GM21717 (cell line): ENCODE data around the gene KRT39.
"Not testable (repeated sequence)": the region's sequence is repeated elsewhere in the genome, so short reads cannot be mapped to it uniquely, and the experiment has no call there.

Experiments
- ATAC-seq: cut with Tn5 transposase; IDR thresholded peaks from one replicate; pipeline ENCODE4 v1.9.1; 2021; ENCODE audit warnings: mild to moderate bottlenecking, moderate library complexity; ENCODE audit not compliant: unreplicated experiment

The KRT39 gene

GRCh38 chr17:40944531-40944930 is 22.2 kb downstream of the KRT39 start:
- ATAC-seq: no peak

- no peak for ATAC-seq
These were observed 24.2 kb downstream of the KRT39 start for GRCh38 chr17:40942553-40942952.

- no peak for ATAC-seq
These were observed 26.5 kb downstream of the KRT39 start for GRCh38 chr17:40940266-40940665.

DNA sequence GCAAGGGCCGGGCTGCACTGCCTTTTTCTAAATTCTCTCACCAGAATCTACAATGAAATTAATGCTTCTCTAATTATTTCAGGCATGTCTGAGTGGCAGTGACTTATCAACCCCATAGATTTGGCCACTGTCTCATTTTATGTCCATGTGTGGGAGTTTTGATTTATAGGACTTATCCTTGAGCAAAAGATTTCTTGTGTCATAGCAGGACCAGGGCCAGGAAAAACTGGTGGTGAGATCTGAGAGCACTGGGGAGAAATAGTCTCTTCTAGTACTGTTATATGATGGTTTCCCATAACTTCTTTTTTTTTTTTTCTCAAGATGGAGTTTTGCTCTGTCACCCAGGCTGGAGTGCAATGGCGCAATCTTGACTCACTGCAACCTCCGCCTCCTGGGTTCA is 27.8 kb downstream of the KRT39 start:
- ATAC-seq: no peak

- ATAC-seq: no peak
These were observed 29.3 kb downstream of the KRT39 start, which contains the start of gene KRT23 for GRCh38 chr17:40937384-40937819. TSS of gene KRT23 (minus strand) at chr17:40937646. CDS start at chr17:40936603, 1,043 bp downstream.

DNA sequence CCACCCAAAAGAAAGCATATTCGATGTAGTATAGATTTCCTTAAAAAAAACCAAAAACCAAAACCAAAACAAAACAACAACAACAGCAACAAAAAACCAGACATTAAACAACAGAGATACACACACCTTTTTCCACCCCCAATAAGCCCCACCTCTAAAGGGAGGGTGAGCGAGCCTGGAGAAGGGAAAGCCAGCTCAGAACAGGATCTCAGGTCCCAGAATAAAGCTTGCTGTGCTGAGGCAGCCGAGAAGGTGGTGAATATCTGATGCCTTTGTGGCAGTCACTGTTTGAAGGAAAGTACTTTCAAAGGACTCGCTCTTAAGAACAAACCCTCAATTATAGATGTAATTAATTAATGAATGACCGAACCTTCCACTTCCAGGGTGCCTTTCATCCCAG is 29.8 kb downstream of the KRT39 start:
- ATAC-seq: no peak

GRCh38 chr17:40936437-40936971 is 30.2 kb downstream of the KRT39 start:
- no peak for ATAC-seq

GRCh38 chr17:40935624-40936023 is 31.1 kb downstream of the KRT39 start:
- ATAC-seq: no peak

DNA sequence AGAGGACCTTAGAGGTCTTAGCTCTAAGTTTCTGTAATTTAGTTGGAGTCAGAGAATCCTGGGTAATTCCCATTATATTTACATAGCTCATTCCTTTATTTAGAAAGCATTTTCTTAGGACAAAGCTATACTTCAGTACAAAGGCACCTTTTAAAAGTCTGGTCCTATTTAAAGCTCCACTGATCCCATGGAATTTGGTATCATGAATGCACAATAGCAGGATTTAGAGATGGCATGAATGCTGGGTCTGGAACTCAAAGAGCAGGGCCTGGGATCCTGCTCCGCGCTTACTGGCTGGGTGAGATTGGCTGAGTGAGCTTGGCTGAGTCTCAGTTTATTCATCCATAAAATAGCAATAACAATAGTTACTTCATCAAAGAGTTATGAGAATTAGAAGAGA is 34.1 kb downstream of the KRT39 start:
- no peak for ATAC-seq

- no peak for ATAC-seq
These were observed 35.4 kb downstream of the KRT39 start for GRCh38 chr17:40931311-40931710.

GRCh38 chr17:40926341-40926740 is 40.4 kb downstream of the KRT39 start:
- no peak for ATAC-seq

DNA sequence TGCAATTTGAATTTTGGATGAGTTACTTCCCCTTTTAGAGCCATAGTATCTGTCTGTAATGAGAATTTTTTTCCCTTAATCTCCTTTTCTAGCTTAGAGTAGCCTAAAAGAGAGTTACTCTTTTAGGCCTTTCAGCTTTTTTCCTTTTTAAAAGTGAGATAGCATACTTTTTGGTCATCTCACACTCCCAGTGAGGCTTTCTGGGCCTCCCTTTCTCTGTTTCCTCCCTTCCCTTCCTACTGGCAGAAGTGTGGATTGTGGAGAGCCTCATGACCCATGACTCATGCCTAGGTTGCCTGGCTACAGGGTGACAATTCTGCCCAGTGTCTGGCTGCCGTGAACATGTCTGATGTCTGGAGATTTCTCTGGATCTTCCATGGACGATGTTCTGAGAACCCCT is 44.5 kb downstream of the KRT39 start:
- no peak for ATAC-seq

DNA sequence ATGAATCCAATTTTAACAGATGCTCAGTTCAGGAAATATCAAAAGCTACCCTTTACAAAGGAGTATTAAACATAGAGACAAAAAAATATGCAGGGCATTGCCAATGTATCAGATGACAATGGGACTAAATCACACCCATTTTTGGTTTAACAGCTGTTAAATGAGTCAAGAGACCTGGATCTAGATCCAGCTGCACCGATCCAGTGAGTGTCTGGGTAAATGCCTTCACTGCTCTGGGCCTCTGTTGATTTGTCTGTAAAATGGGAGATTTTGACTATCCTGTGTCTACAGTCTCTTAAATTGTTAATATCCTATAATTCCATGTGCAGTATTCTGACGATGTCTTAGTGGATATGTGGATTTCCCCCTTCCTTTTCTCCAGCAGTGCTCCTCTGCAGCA is 45.7 kb downstream of the KRT39 start:
- no peak for ATAC-seq

- not testable (repeated sequence) for ATAC-seq
These were observed 49.6 kb downstream of the KRT39 start for GRCh38 chr17:40917116-40917515.

DNA sequence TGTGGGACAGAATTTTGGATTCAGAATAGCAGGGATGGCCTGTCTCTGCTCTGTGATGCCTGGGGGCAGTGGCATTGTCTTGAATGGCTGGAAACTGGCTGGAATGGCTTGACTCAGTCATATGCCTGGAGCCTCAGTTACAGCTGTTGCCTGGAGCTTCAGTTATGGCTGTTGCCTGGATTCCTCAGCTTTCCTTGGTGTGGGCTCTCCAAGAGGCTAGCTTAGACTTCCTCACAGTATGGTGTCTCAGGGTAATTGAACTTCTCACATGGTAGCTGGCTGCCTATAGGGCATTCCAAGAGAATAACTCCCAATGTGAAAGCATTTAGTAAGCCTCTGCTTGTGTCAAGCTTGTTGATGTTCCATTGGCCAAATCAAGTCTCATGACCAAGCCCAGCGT is 50.4 kb downstream of the KRT39 start:
- no peak for ATAC-seq

- no peak for ATAC-seq
These were observed 51.0 kb downstream of the KRT39 start for GRCh38 chr17:40915721-40916256.

- ATAC-seq: no peak
These were observed 51.5 kb downstream of the KRT39 start for GRCh38 chr17:40915199-40915661.

GRCh38 chr17:40914075-40914855 is 52.5 kb downstream of the KRT39 start:
- no peak for ATAC-seq

DNA sequence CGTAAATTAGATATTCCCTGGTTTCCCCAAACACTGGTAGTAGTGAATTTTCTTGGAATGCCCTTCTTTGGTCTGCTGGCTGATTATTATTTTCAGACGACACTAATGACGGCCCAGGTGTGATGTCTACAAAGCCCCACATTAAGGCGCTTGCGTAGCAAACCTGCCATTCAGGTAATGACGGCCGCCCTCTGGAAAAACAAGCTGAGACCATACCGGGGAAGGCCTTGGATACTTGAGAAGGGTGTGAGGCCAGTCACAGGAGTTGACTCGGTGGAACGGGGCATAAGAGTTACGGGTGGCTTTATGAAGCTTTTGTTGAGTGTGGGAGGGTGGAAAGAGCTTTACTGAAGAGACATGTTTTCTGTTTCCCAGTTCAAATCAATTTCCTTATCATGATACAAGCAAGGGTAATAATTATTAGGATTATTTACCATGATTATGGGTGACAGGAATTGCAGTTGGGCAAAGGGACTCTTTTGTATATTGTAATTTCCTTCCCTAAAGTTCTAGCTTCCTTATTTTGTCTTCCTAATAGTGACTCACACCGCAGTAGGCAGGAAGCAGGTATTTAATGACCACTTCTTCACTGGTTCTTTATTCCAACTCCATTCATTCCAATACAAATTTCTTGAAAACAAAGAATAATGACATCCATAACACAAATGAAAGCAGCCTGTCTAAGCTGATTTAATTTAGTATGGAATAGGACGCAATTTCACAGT is 54.1 kb downstream of the KRT39 start:
- no peak for ATAC-seq

DNA sequence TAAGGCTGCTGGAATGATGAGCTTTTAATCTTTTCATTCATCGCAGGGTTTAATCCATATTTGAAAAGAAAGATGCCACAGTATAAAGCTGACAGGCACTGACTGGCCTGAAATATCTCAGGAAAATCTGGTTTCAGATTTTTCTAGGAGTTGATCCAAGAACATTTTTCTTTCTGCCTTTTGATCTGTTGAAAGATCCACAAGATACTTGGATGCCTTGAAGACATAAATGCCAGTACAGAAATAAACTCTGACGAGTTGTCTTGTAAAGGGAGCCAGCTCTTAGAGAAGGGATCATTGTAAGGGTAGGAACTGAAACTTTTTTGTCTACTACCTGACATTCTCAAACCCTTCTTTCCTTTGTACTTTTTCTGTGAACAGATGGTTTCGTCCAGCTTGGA is 56.3 kb downstream of the KRT39 start:
- ATAC-seq: no peak

- no peak for ATAC-seq
These were observed 57.0 kb downstream of the KRT39 start for GRCh38 chr17:40909755-40910154.

GRCh38 chr17:40909351-40909750 is 57.4 kb downstream of the KRT39 start:
- ATAC-seq: no peak
